ENCODE results near the gene ZNF615. TPM values are rescaled to one million over a fixed set of nuclear protein-coding genes. Genes with fewer than 3 reads are reported as not detected.

The ZNF615 gene
- total RNA-seq, 1 experiment from 2014 or later = 11.3 TPM

GRCh38 chr19:52022193-52022592 lies 14.2 kb upstream of the ZNF615 start:
- no peaks in the 10 kb centered on the region for H3K27me3 ChIP-seq (ENCODE audit: insufficient read depth, low read length)
- H3K23ac ChIP-seq (ENCODE audit: insufficient read length, low read depth, low read length) = no peak overlapping the region
- H3K9ac ChIP-seq (ENCODE audit: extremely low read depth, insufficient read length, low read length) = no peak overlapping the region
- no peak overlapping the region for H3K4me2 ChIP-seq (ENCODE audit: insufficient read depth, insufficient read length, low read length)
- no peak for DNase-seq
- H2BK15ac ChIP-seq (ENCODE audit: low read depth, low read length) = no peak overlapping the region
- no peak overlapping the region for H2BK5ac ChIP-seq (ENCODE audit: insufficient read length, low read length)
- Mint-ChIP-seq H3K27me3 (ENCODE audit: low read depth) (no peaks in the 10 kb centered on the region), H3K9me3 (peaks cover 7 to 40% of the 10 kb centered on the region in 2 experiments; a peak in 4 of 5 replicates), H3K27ac (no peak overlapping the region), H3K4me3 (no peak overlapping the region), H3K4me1 (peaks cover 5 to 9% of the 10 kb centered on the region in 2 experiments), H3K36me3 (ENCODE audit: insufficient read depth in 1 of 3, low read depth in 3 of 3) (peaks cover 85 to 93% (median 91%) of the 10 kb centered on the region in 3 experiments)
- peaks cover 2% of the 10 kb centered on the region; the same call in 1 of the 2 replicates for H3K79me2 ChIP-seq (ENCODE audit: insufficient read depth, low read length)
- no peak overlapping the region for H3K18ac ChIP-seq (ENCODE audit: insufficient read length, low read depth, low read length)
- H2BK120ac ChIP-seq (ENCODE audit: low read depth, low read length, poor library complexity, severe bottlenecking) = no peak overlapping the region
- no peak overlapping the region for H2BK12ac ChIP-seq (ENCODE audit: insufficient read length, low read depth, low read length)
- H3K23me2 ChIP-seq (ENCODE audit: insufficient read length, low read depth, low read length, poor library complexity, severe bottlenecking) = no peaks in the 10 kb centered on the region
- H2AFZ ChIP-seq (ENCODE audit: low read length) = no peak overlapping the region
- H3K4ac ChIP-seq (ENCODE audit: low read depth, low read length) = no peak overlapping the region
- WGBS (ENCODE audit: extremely low coverage, insufficient read length, low lambda C conversion rate) = no CpG with 5 or more reads among the region's 15 CpGs
- H4K91ac ChIP-seq (ENCODE audit: insufficient read length, low read depth, low read length) = no peak overlapping the region
- H3K14ac ChIP-seq (ENCODE audit: insufficient read depth, low read length) = no peak overlapping the region
- H4K5ac ChIP-seq (ENCODE audit: insufficient read length, low read depth, low read length) = no peak overlapping the region
- no peak overlapping the region for H2AK5ac ChIP-seq (ENCODE audit: insufficient read length, low read length)
- no peaks in the 10 kb centered on the region for H3K9me3 ChIP-seq (ENCODE audit: control insufficient read depth, low read depth, low read length)
- H3T11ph ChIP-seq (ENCODE audit: low read length) = no peak overlapping the region
- H3K79me1 ChIP-seq (ENCODE audit: insufficient read depth, low read depth, low read length, poor library complexity, severe bottlenecking) = no peaks in the 10 kb centered on the region
- H3K4me1 ChIP-seq (ENCODE audit: insufficient read depth, low read length) = no peaks in the 10 kb centered on the region
- H3K56ac ChIP-seq (ENCODE audit: insufficient read length, low read depth, low read length) = no peak overlapping the region
- no peaks in the 10 kb centered on the region for H4K20me1 ChIP-seq (ENCODE audit: control insufficient read depth, insufficient read depth, insufficient read length)
- H4K8ac ChIP-seq (replicated peaks; ENCODE audit: insufficient read length, low read depth, low read length) = no peak overlapping the region
- no peak overlapping the region for H2BK20ac ChIP-seq (ENCODE audit: low read depth, low read length, poor library complexity, severe bottlenecking)
- no peak for TF ChIP-seq CTCF (conservative IDR thresholded peaks at IDR 0.05)
- H3K27ac ChIP-seq (ENCODE audit: insufficient read length, low read depth, low read length) = no peak overlapping the region

Data from H9 (cell line).